ENCODE data around the gene ELMO2. TPM values are rescaled to one million over a fixed set of nuclear protein-coding genes. Genes with fewer than 3 reads are reported as not detected.

The ELMO2 gene
- total RNA-seq, 1 donor from 2014 or later: 60.3 TPM

GRCh38 chr20:46408281-46408731, 1.9 kb upstream of the ELMO2 start:
- no peak overlapping the region for H3K4me3 Mint-ChIP-seq (ENCODE audit: unreplicated experiment)
- DNase-seq: no peak
- no peak for TF ChIP-seq CTCF (IDR thresholded peaks at IDR 0.05; ENCODE audit: partially characterized antibody, unreplicated experiment)
- no peak overlapping the region for H3K27ac Mint-ChIP-seq (ENCODE audit: unreplicated experiment)
- peaks cover 11% of the 10 kb centered on the region for H3K4me1 Mint-ChIP-seq (ENCODE audit: low read depth, unreplicated experiment)
- H3K36me3 Mint-ChIP-seq (ENCODE audit: unreplicated experiment): peaks cover 4% of the 10 kb centered on the region
- H3K9me3 Mint-ChIP-seq (ENCODE audit: unreplicated experiment): peaks cover 6% of the 10 kb centered on the region
- peaks cover 5% of the 10 kb centered on the region for H3K27me3 Mint-ChIP-seq (ENCODE audit: unreplicated experiment)

GRCh38 chr20:46407671-46407996, 1.2 kb upstream of the ELMO2 start:
- Mint-ChIP-seq H3K27ac (ENCODE audit: unreplicated experiment) (no peak overlapping the region), H3K27me3 (ENCODE audit: unreplicated experiment) (peaks cover 5% of the 10 kb centered on the region), H3K4me3 (ENCODE audit: unreplicated experiment) (peak overlapping the region; percentile 74), H3K9me3 (ENCODE audit: unreplicated experiment) (peaks cover 6% of the 10 kb centered on the region), H3K36me3 (ENCODE audit: unreplicated experiment) (peaks cover 4% of the 10 kb centered on the region), H3K4me1 (ENCODE audit: low read depth, unreplicated experiment) (peaks cover 11% of the 10 kb centered on the region)
- TF ChIP-seq CTCF (IDR thresholded peaks at IDR 0.05; ENCODE audit: partially characterized antibody, unreplicated experiment): no peak
- DNase-seq: no peak

GRCh38 chr20:46406986-46407670, 713 bp upstream of the ELMO2 start:
- H3K4me3 Mint-ChIP-seq (ENCODE audit: unreplicated experiment): peak overlapping the region; percentile 74
- H3K36me3 Mint-ChIP-seq (ENCODE audit: unreplicated experiment): peaks cover 4% of the 10 kb centered on the region
- no peak for DNase-seq
- H3K4me1 Mint-ChIP-seq (ENCODE audit: low read depth, unreplicated experiment): peaks cover 11% of the 10 kb centered on the region
- H3K27me3 Mint-ChIP-seq (ENCODE audit: unreplicated experiment): peaks cover 5% of the 10 kb centered on the region
- peaks cover 8% of the 10 kb centered on the region for H3K9me3 Mint-ChIP-seq (ENCODE audit: unreplicated experiment)
- H3K27ac Mint-ChIP-seq (ENCODE audit: unreplicated experiment): no peak overlapping the region
- TF ChIP-seq CTCF (IDR thresholded peaks at IDR 0.05; ENCODE audit: partially characterized antibody, unreplicated experiment): no peak

- no peak overlapping the region for H3K4me3 Mint-ChIP-seq (ENCODE audit: unreplicated experiment)
- peaks cover 4% of the 10 kb centered on the region for H3K9me3 Mint-ChIP-seq (ENCODE audit: unreplicated experiment)
- no peaks in the 10 kb centered on the region for H3K36me3 Mint-ChIP-seq (ENCODE audit: unreplicated experiment)
- no peak for DNase-seq
- peaks cover 2% of the 10 kb centered on the region for H3K27me3 Mint-ChIP-seq (ENCODE audit: unreplicated experiment)
- no peak for TF ChIP-seq CTCF (IDR thresholded peaks at IDR 0.05; ENCODE audit: partially characterized antibody, unreplicated experiment)
- H3K27ac Mint-ChIP-seq (ENCODE audit: unreplicated experiment): no peak overlapping the region
- H3K4me1 Mint-ChIP-seq (ENCODE audit: low read depth, unreplicated experiment): peaks cover 14% of the 10 kb centered on the region
These were observed 4.0 kb downstream of the ELMO2 start for GRCh38 chr20:46402331-46402811.

GRCh38 chr20:46401478-46401860, 4.9 kb downstream of the ELMO2 start:
- Mint-ChIP-seq H3K27ac (ENCODE audit: unreplicated experiment) (no peak overlapping the region), H3K27me3 (ENCODE audit: unreplicated experiment) (peaks cover 2% of the 10 kb centered on the region), H3K4me3 (ENCODE audit: unreplicated experiment) (no peak overlapping the region), H3K9me3 (ENCODE audit: unreplicated experiment) (peaks cover 2% of the 10 kb centered on the region), H3K36me3 (ENCODE audit: unreplicated experiment) (no peaks in the 10 kb centered on the region), H3K4me1 (ENCODE audit: low read depth, unreplicated experiment) (peaks cover 14% of the 10 kb centered on the region)
- DNase-seq: no peak
- TF ChIP-seq CTCF (IDR thresholded peaks at IDR 0.05; ENCODE audit: partially characterized antibody, unreplicated experiment): no peak

Data from glutamatergic neuron (in vitro differentiated cells).